SK-N-SH (cell line): Measurements from ENCODE around the gene SCGB1C2. TPM values are rescaled to one million over a fixed set of nuclear protein-coding genes. Genes with fewer than 3 reads are reported as not detected.

Experiments used
- CTCF ChIA-PET: fragments of 300-600, 350-600 bp; formaldehyde crosslinking; extraction: SDS; loops from one replicate; lab custom pipeline; 2021; lab: Yijun Ruan, JAX
- POLR2A ChIA-PET: fragments of 350-600 bp; sonication (Branson Sonifier 250); formaldehyde crosslinking; extraction: SDS; loops from one replicate; lab custom pipeline; 2020; ENCODE audit warnings: antibody characterized with exemption, inconsistent platforms; lab: Yijun Ruan, JAX
- DNase-seq: peaks from one replicate; pipeline ENCODE4 v3.0.0; 2012
- H2AFZ ChIP-seq: fragments of 200-600 bp; sonication (generic); 2 replicates; pipeline ENCODE4 v1.8.1; 2016; ENCODE audit warnings: antibody characterized with exemption, mild to moderate bottlenecking, low read depth
- H3F3A ChIP-seq: fragments of 200-600 bp; sonication (generic); replicated peaks from 2 replicates; pipeline ENCODE3; 2016; ENCODE audit warnings: antibody characterized with exemption, mild to moderate bottlenecking; ENCODE audit not compliant: insufficient read depth
- H3K27ac ChIP-seq, 2 experiments: fragments of 200-500 bp in 1 of 2; fragments of 200-600 bp in 1 of 2; sonication (Bioruptor generic) in 1 of 2; sonication (generic), shearing (Covaris generic) in 1 of 2; 2 replicates each; pipeline versions ENCODE4 v1.5.1 to v1.6.1; 2014 to 2016; ENCODE audit warnings: low read depth in 2 of 2, inconsistent platforms in 1 of 2, low read length in 1 of 2, mild to moderate bottlenecking in 1 of 2, mixed read lengths in 1 of 2
- H3K27me3 ChIP-seq: fragments of 200-600 bp; sonication (generic), shearing (Covaris generic); 2 replicates; pipeline ENCODE4 v1.6.1; 2016; ENCODE audit warnings: mixed run types; ENCODE audit not compliant: insufficient read depth
- H3K36me3 ChIP-seq, 2 experiments: fragments of 200-500 bp in 1 of 2; fragments of 200-600 bp in 1 of 2; sonication (Bioruptor generic) in 1 of 2; sonication (generic) in 1 of 2; replicated peaks in 1 of 2; 2 replicates each; pipeline versions ENCODE3 to v1.5.1; 2014 to 2016; ENCODE audit warnings: low read length in 1 of 2, mild to moderate bottlenecking in 1 of 2; ENCODE audit not compliant: insufficient read depth in 2 of 2, control insufficient read depth in 1 of 2
- H3K4me1 ChIP-seq, 2 experiments: fragments of 200-500 bp in 1 of 2; fragments of 200-600 bp in 1 of 2; sonication (Bioruptor generic) in 1 of 2; sonication (generic), shearing (Covaris generic) in 1 of 2; 2 replicates each; pipeline versions ENCODE4 v1.5.1 to v1.6.1; 2014 to 2016; ENCODE audit warnings: low read depth in 1 of 2, low read length in 1 of 2, mixed run types in 1 of 2; ENCODE audit not compliant: insufficient read depth in 2 of 2, control insufficient read depth in 1 of 2
- H3K4me2 ChIP-seq: fragments of 200-600 bp; sonication (generic), shearing (Covaris generic); 2 replicates; pipeline ENCODE4 v1.6.1; 2017; ENCODE audit warnings: mixed run types
- H3K4me3 ChIP-seq, 2 experiments: fragments of 200-500 bp in 1 of 2; fragments of 200-600 bp in 1 of 2; sonication (Bioruptor generic) in 1 of 2; sonication (generic), shearing (Covaris generic) in 1 of 2; 2 replicates each; pipeline versions ENCODE4 v1.5.1 to v1.8.1; 2014 to 2016; ENCODE audit warnings: low read depth in 2 of 2, inconsistent platforms in 1 of 2, low read length in 1 of 2, mild to moderate bottlenecking in 1 of 2, mixed read lengths in 1 of 2, moderate library complexity in 1 of 2
- H3K79me2 ChIP-seq: fragments of 200-600 bp; sonication (generic); 2 replicates; pipeline ENCODE4 v1.8.1; 2017; ENCODE audit warnings: mild to moderate bottlenecking; ENCODE audit not compliant: insufficient read depth
- H3K9ac ChIP-seq: fragments of 200-600 bp; sonication (generic); 2 replicates; pipeline ENCODE4 v1.6.1; 2017; ENCODE audit warnings: mixed run types
- H3K9me2 ChIP-seq: fragments of 200-600 bp; sonication (generic); 2 replicates; pipeline ENCODE4 v1.6.1; 2017; ENCODE audit warnings: mixed run types
- H3K9me3 ChIP-seq: fragments of 200-600 bp; sonication (generic); 2 replicates; pipeline ENCODE4 v1.6.1; 2017; ENCODE audit warnings: mixed run types, mild to moderate bottlenecking, moderate library complexity
- H4K20me1 ChIP-seq: fragments of 200-600 bp; sonication (generic); 2 replicates; pipeline ENCODE4 v1.6.1; 2017; ENCODE audit warnings: mild to moderate bottlenecking, mixed run types; ENCODE audit not compliant: insufficient read depth
- CHD2 ChIP-seq: fragments of 150-350 bp; IDR thresholded peaks from 2 replicates; pipeline ENCODE4 v1.6.1; 2018; ENCODE audit warnings: low read length; ENCODE audit not compliant: partially characterized antibody
- EP300 ChIP-seq, 2 experiments: IDR thresholded peaks; 2 replicates each; pipeline versions ENCODE4 v1.4.0 to v1.6.1; 2012; ENCODE audit warnings: borderline replicate concordance in 1 of 2, low read depth in 1 of 2, low read length in 1 of 2
- GABPA ChIP-seq: IDR thresholded peaks from 2 replicates; pipeline ENCODE4 v1.4.0; 2012; ENCODE audit warnings: low read depth, mild to moderate bottlenecking
- JUND ChIP-seq: IDR thresholded peaks from 2 replicates; pipeline ENCODE4 v1.4.0; 2012
- MAX ChIP-seq: IDR thresholded peaks from 2 replicates; pipeline ENCODE4 v1.4.0; 2012; ENCODE audit warnings: low read depth
- MEF2A ChIP-seq: IDR thresholded peaks from 2 replicates; pipeline ENCODE4 v1.4.0; 2012; ENCODE audit warnings: low read depth, borderline replicate concordance
- MXI1 ChIP-seq: IDR thresholded peaks from 2 replicates; pipeline ENCODE4 v1.6.1; 2012; ENCODE audit warnings: mild to moderate bottlenecking, low read depth, low read length, improper control_type of control experiment
- RCOR1 ChIP-seq: fragments of 150-350 bp; IDR thresholded peaks from 2 replicates; pipeline ENCODE4 v1.6.1; 2017; ENCODE audit warnings: antibody characterized with exemption, low read length
- REST ChIP-seq: IDR thresholded peaks from 2 replicates; pipeline ENCODE4 v1.6.1; 2012; ENCODE audit warnings: mild to moderate bottlenecking, low read depth, low read length, moderate library complexity
- RXRA ChIP-seq: IDR thresholded peaks from 2 replicates; pipeline ENCODE4 v1.4.0; 2012; ENCODE audit warnings: low read depth, mild to moderate bottlenecking, borderline replicate concordance
- WGBS: methylation state at CpG from one replicate; pipeline ENCODE4 v1.1.6; 2017; ENCODE audit warnings: low lambda C conversion rate; 5-methylcytosine and 5-hydroxymethylcytosine counted together
- polyA plus RNA-seq, 3 experiments: library from polyadenylated mRNA; depleted of rRNA; stranded (reverse); fragments of >200 nt; gene quantifications; 2 replicates each; pipeline ENCODE4 v1.2.3, GENCODE V29; 2012
- TF ChIP-seq, protein P1 (sequence below): fragments of 200-600 bp; sonication (generic); IDR thresholded peaks from 2 replicates; pipeline ENCODE4 v1.6.1; 2017; ENCODE audit warnings: antibody characterized with exemption, mild to moderate bottlenecking, moderate library complexity

SCGB1C2 gene
- polyA plus RNA-seq, 1 of the 3 experiments (the other 2 are of a cell fraction): not detected

GRCh38 chr17:183021-183420 lies 45.7 kb downstream of the SCGB1C2 start:
- Histone ChIP-seq H3K4me3 (no peak overlapping the region), H3K27ac (no peak overlapping the region), H3K4me1 (peaks cover 0 to 27% of the 10 kb centered on the region in 2 experiments; a peak in 2 of 4 replicates), H3K27me3 (peaks cover 37% of the 10 kb centered on the region), H4K20me1 (no peaks in the 10 kb centered on the region), H2AFZ (no peak overlapping the region), H3K9ac (no peak overlapping the region), H3K4me2 (no peak overlapping the region), H3K79me2 (no peaks in the 10 kb centered on the region), H3K9me3 (no peaks in the 10 kb centered on the region), H3F3A (no peaks in the 10 kb centered on the region), H3K36me3 (no peaks in the 10 kb centered on the region), H3K9me2 (no peaks in the 10 kb centered on the region)
- no peak for TF ChIP-seq RXRA
- TF ChIP-seq, protein P1, sequence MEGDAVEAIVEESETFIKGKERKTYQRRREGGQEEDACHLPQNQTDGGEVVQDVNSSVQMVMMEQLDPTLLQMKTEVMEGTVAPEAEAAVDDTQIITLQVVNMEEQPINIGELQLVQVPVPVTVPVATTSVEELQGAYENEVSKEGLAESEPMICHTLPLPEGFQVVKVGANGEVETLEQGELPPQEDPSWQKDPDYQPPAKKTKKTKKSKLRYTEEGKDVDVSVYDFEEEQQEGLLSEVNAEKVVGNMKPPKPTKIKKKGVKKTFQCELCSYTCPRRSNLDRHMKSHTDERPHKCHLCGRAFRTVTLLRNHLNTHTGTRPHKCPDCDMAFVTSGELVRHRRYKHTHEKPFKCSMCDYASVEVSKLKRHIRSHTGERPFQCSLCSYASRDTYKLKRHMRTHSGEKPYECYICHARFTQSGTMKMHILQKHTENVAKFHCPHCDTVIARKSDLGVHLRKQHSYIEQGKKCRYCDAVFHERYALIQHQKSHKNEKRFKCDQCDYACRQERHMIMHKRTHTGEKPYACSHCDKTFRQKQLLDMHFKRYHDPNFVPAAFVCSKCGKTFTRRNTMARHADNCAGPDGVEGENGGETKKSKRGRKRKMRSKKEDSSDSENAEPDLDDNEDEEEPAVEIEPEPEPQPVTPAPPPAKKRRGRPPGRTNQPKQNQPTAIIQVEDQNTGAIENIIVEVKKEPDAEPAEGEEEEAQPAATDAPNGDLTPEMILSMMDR: no peak
- no peak for TF ChIP-seq CHD2
- WGBS: 87% methylated on average over 6 of the region's 8 CpGs
- ChIA-PET POLR2A (no interaction called here), CTCF (interaction anchor here (1.6 kb wide), 2 partner anchors 127 to 229 kb away, joined by 3 to 6 read pairs; no protein-coding TSS in a partner anchor)
- no peak for DNase-seq

- Histone ChIP-seq H3K36me3 (no peaks in the 10 kb centered on the region), H3K4me3 (no peak overlapping the region), H3K9me2 (no peaks in the 10 kb centered on the region), H3K4me1 (peaks cover 0 to 6% of the 10 kb centered on the region in 2 experiments; a peak in 1 of 4 replicates), H3K27me3 (peaks cover 14% of the 10 kb centered on the region), H2AFZ (no peak overlapping the region), H3K4me2 (no peak overlapping the region), H3F3A (no peaks in the 10 kb centered on the region), H4K20me1 (no peaks in the 10 kb centered on the region), H3K79me2 (no peaks in the 10 kb centered on the region), H3K9ac (no peak overlapping the region), H3K27ac (no peak overlapping the region), H3K9me3 (no peaks in the 10 kb centered on the region)
- ChIA-PET CTCF (no interaction called here), POLR2A (no interaction called here)
- TF ChIP-seq JUND (no peak), GABPA (no peak), REST (no peak), EP300 (IDR thresholded peaks at IDR 0.05; ENCODE audit: borderline replicate concordance in 1 of 2, low read depth in 1 of 2, low read length in 1 of 2) (no peak), CHD2 (no peak), RCOR1 (no peak), MXI1 (no peak), MEF2A (no peak), MAX (no peak)
- TF ChIP-seq, protein P1: no peak
- no peak for DNase-seq
- 37% methylated on average over 8 of the region's 14 CpGs for WGBS
These were observed 48.2 kb downstream of the SCGB1C2 start for GRCh38 chr17:185445-186138.
